ENCODE measurements around the gene CCDC74B.
"Not testable (repeated sequence)": the region's sequence is repeated elsewhere in the genome, so short reads cannot be mapped to it uniquely, and the experiment has no call there.

Gene CCDC74B

DNA sequence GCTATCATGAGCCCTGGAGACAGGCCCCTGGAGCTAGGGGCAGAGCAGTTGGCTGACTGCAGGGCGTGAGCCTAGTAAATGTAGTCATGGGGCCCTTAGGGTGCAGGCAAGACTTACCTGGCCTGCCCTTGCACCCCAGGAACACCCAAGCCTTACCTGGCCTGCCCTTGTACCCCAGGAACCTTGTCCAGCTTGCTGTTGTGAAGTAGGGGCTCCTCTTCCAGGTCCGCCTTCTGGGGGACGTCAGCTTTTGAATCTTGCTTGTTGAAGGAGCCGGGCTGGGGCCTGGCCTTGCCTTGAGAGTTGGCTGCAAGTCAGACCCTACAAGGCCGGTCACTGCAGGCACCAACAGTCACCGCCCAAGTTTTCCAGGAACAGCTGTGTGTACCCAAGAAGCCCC lies 3.9 kb downstream of the CCDC74B start:
- not testable (repeated sequence) for H3K4me3 ChIP-seq (ENCODE audit: low read depth in 1 of 2, low read length in 2 of 2); H3K9ac ChIP-seq (ENCODE audit: low read length); H3K27ac ChIP-seq (ENCODE audit: low read depth, low read length); H3K9me3 ChIP-seq (ENCODE audit: low read length); H3K4me1 ChIP-seq (ENCODE audit: insufficient read depth, low read length); H3K27me3 ChIP-seq (ENCODE audit: control insufficient read depth in 1 of 2, insufficient read depth in 2 of 2, low read length in 2 of 2); H3K36me3 ChIP-seq (ENCODE audit: insufficient read depth, low read length)

DNA sequence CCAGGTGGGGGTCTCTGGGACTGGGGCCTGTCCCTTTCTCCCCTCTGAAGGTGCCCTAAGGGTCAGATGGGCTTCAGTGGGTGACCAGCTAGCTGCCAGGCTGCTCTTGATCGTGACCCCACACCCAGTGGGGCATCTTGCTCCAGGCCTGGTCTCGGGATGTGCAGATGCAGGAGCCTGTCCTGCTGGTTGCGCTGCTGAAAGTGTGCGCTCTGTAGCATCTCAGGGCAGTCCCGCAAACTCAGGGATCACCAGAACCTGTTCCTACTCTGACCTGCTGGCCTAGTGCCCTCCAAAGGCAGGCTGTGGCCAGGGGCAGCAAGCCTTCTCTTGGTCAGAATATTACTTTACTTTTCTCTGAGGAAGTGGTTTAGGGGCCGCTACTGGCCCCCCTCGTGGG lies 4.4 kb downstream of the CCDC74B start:
- not testable (repeated sequence) for H3K4me3 ChIP-seq (ENCODE audit: low read depth in 1 of 2, low read length in 2 of 2); H3K27ac ChIP-seq (ENCODE audit: low read depth, low read length); H3K27me3 ChIP-seq (ENCODE audit: control insufficient read depth in 1 of 2, insufficient read depth in 2 of 2, low read length in 2 of 2); H3K9me3 ChIP-seq (ENCODE audit: low read length); H3K9ac ChIP-seq (ENCODE audit: low read length); H3K36me3 ChIP-seq (ENCODE audit: insufficient read depth, low read length); H3K4me1 ChIP-seq (ENCODE audit: insufficient read depth, low read length)

- not testable (repeated sequence) for H3K27me3 ChIP-seq (ENCODE audit: control insufficient read depth in 1 of 2, insufficient read depth in 2 of 2, low read length in 2 of 2); H3K36me3 ChIP-seq (ENCODE audit: insufficient read depth, low read length); H3K9me3 ChIP-seq (ENCODE audit: low read length); H3K4me1 ChIP-seq (ENCODE audit: insufficient read depth, low read length); H3K4me3 ChIP-seq (ENCODE audit: low read depth in 1 of 2, low read length in 2 of 2); H3K27ac ChIP-seq (ENCODE audit: low read depth, low read length); H3K9ac ChIP-seq (ENCODE audit: low read length)
Observed at GRCh38 chr2:130139331-130140280, 5.3 kb downstream of the CCDC74B start.

DNA sequence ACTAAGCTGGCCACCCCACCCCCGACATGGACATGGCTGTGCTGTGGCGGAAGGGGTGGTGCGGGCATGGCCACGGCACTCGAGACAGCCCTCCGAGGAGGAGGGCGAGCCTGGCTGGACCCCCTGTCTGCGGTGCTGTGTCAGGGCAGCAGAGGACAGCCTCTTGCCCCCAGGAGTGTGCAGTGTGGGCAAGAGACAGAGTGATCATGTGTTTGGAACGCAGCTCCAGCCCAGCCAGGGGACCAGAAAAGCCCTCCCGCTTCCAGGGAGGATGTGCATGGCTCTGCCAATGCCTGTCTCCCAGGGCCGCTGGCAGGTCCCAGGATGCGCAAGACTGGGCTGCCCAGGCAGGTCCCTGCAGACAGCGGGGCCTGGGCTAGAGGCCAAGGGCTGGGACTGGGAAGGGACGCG lies 6.1 kb downstream of the CCDC74B start:
- H3K4me3 ChIP-seq (ENCODE audit: low read depth in 1 of 2, low read length in 2 of 2); H3K27me3 ChIP-seq (ENCODE audit: control insufficient read depth in 1 of 2, insufficient read depth in 2 of 2, low read length in 2 of 2); H3K9me3 ChIP-seq (ENCODE audit: low read length); H3K27ac ChIP-seq (ENCODE audit: low read depth, low read length); H3K4me1 ChIP-seq (ENCODE audit: insufficient read depth, low read length); H3K9ac ChIP-seq (ENCODE audit: low read length); H3K36me3 ChIP-seq (ENCODE audit: insufficient read depth, low read length): not testable (repeated sequence)

DNA sequence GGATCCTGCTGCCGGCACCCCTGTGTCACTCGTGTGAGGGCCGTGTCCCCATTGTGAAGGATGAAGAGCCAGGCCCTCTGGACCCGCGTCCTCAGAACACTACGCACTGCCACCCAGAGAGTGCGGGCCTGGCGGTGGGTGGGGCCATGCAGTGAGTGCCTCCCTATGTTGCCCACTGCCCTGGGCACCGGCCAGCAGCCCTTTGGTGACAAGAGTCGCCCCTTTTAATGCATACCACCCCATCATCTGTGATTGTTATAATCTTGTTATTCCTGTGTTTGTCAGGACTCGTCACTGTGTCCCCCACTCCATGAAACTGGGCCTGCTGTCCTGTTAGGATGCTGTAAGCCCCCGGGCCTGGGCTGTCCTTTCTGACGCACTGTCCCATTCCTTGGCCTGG lies 6.6 kb downstream of the CCDC74B start:
- not testable (repeated sequence) for H3K27me3 ChIP-seq (ENCODE audit: control insufficient read depth in 1 of 2, insufficient read depth in 2 of 2, low read length in 2 of 2); H3K27ac ChIP-seq (ENCODE audit: low read depth, low read length); H3K36me3 ChIP-seq (ENCODE audit: insufficient read depth, low read length); H3K9ac ChIP-seq (ENCODE audit: low read length); H3K4me3 ChIP-seq (ENCODE audit: low read depth in 1 of 2, low read length in 2 of 2); H3K9me3 ChIP-seq (ENCODE audit: low read length); H3K4me1 ChIP-seq (ENCODE audit: insufficient read depth, low read length)

DNA sequence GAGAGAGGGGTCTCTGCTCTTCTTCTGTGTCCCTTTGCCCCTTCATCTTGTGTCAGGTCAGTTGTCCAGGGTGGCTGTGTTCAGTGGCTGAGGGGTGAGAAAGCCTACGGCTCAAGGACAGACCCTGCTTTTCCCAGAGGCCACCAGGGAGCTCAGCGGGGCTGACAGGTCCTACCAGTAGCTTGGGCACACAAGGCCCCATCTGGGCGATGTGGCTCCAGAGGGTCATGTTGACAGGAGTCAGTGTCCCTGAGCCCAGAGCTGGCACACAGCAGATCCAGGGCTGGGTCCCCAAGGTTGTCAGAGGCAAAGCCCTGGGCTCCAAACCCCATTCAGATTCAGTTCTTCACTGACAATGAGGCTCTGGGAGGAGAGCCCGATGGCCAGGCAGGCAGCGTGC lies 7.8 kb downstream of the CCDC74B start:
- H3K27me3 ChIP-seq (ENCODE audit: control insufficient read depth in 1 of 2, insufficient read depth in 2 of 2, low read length in 2 of 2); H3K4me1 ChIP-seq (ENCODE audit: insufficient read depth, low read length); H3K4me3 ChIP-seq (ENCODE audit: low read depth in 1 of 2, low read length in 2 of 2); H3K9me3 ChIP-seq (ENCODE audit: low read length); H3K27ac ChIP-seq (ENCODE audit: low read depth, low read length); H3K9ac ChIP-seq (ENCODE audit: low read length); H3K36me3 ChIP-seq (ENCODE audit: insufficient read depth, low read length): not testable (repeated sequence)

GRCh38 chr2:130136546-130136945 lies 8.4 kb downstream of the CCDC74B start:
- not testable (repeated sequence) for H3K4me3 ChIP-seq (ENCODE audit: low read depth in 1 of 2, low read length in 2 of 2); H3K27ac ChIP-seq (ENCODE audit: low read depth, low read length); H3K9ac ChIP-seq (ENCODE audit: low read length); H3K4me1 ChIP-seq (ENCODE audit: insufficient read depth, low read length); H3K36me3 ChIP-seq (ENCODE audit: insufficient read depth, low read length); H3K9me3 ChIP-seq (ENCODE audit: low read length); H3K27me3 ChIP-seq (ENCODE audit: control insufficient read depth in 1 of 2, insufficient read depth in 2 of 2, low read length in 2 of 2)

DNA sequence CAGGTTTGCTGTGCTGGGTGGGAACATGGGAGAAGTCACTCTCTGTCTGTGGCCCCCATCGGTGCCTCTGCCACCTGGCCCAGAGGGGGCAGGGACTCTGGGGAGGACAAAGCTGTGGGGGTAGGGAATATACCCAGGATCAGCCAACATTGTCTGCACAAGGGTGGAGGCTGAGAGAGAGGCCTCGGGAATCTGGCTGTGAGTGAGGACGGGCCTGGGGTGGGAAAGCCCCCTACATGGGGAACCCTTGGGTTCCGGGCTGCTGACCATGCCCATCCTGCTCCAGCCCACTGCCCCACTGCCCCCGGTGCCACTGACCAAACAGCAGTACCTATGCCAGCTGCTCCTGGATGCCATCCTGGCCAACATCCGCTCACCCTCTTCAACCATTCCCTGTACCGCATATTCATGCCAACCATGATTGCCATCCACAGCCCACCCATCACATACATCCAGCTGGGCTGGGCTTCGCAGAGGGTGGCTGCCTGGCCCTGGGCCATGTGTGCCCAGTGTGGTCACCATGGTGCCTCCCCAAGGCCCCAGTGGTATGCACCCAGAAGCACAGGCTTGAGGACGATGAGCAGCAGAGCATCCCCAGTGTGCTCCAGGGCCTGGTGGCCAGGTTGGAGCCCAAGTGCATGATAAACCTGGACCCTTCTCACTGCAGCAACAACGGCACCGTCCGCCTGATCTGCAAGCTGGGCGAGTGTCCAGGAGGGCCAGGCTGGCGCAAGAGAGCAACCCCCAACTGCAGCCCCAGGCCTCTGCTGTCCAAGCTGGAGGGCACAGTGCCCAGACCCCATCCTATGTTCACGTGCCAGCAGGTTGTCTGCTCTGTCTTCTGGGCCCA lies 9.0 kb downstream of the CCDC74B start:
- H3K9me3 ChIP-seq (ENCODE audit: low read length): no peaks in the 10 kb centered on the region
- no peak overlapping the region for H3K9ac ChIP-seq (ENCODE audit: low read length)
- no peaks in the 10 kb centered on the region for H3K4me1 ChIP-seq (ENCODE audit: insufficient read depth, low read length)
- no peak overlapping the region for H3K4me3 ChIP-seq (ENCODE audit: low read depth in 1 of 2, low read length in 2 of 2)
- no peaks in the 10 kb centered on the region for H3K27me3 ChIP-seq (ENCODE audit: control insufficient read depth in 1 of 2, insufficient read depth in 2 of 2, low read length in 2 of 2)
- H3K36me3 ChIP-seq (ENCODE audit: insufficient read depth, low read length): no peaks in the 10 kb centered on the region
- H3K27ac ChIP-seq (ENCODE audit: low read depth, low read length): no peak overlapping the region

DNA sequence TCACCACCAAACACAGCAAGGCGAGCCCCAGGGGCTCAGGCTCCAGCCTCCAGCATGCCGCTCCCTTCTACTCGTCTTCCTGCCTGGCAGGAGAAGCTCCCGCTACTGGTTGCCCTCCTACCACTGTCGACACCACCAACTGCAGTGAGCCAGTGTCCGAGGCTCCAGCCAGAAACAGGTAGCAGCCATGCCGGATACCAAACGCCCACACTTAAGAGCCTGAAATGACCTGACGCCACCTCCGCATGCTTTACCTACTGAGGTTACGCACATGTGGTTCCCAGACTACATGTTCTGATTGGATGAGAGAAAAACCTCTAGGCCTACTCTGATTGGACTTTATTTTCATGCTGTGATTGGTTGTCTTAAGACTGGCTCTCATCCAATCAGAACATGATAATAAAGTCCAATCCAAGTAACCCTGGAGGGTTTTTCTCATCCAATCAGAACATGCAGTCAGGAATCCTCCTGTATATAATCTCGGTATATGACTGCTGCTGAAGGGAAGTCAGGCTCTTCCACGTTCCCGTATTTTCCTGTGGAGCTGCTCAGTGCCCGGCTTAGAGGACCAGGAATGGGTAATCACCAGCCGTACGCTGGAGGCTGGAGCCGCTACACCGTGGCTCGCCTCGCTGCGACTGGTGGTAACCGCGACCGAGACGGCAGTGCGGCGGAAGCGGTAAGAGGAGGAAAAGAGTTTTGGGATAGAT lies 15.6 kb downstream of the CCDC74B start, which contains the start of gene POTEF:
Gene POTEF, minus strand, starts transcription at position 103 of the 710 bp plus-strand sequence. CDS start 8,707 bp downstream, outside the sequence.
- not testable (repeated sequence) for H3K9me3 ChIP-seq (ENCODE audit: low read length); H3K4me1 ChIP-seq (ENCODE audit: insufficient read depth, low read length); H3K9ac ChIP-seq (ENCODE audit: low read length); H3K36me3 ChIP-seq (ENCODE audit: insufficient read depth, low read length); H3K27me3 ChIP-seq (ENCODE audit: control insufficient read depth in 1 of 2, insufficient read depth in 2 of 2, low read length in 2 of 2); H3K27ac ChIP-seq (ENCODE audit: low read depth, low read length); H3K4me3 ChIP-seq (ENCODE audit: low read depth in 1 of 2, low read length in 2 of 2)

GRCh38 chr2:130128464-130128863 lies 16.4 kb downstream of the CCDC74B start:
- not testable (repeated sequence) for H3K4me3 ChIP-seq (ENCODE audit: low read depth in 1 of 2, low read length in 2 of 2); H3K27me3 ChIP-seq (ENCODE audit: control insufficient read depth in 1 of 2, insufficient read depth in 2 of 2, low read length in 2 of 2); H3K9me3 ChIP-seq (ENCODE audit: low read length); H3K4me1 ChIP-seq (ENCODE audit: insufficient read depth, low read length); H3K9ac ChIP-seq (ENCODE audit: low read length); H3K27ac ChIP-seq (ENCODE audit: low read depth, low read length); H3K36me3 ChIP-seq (ENCODE audit: insufficient read depth, low read length)

DNA sequence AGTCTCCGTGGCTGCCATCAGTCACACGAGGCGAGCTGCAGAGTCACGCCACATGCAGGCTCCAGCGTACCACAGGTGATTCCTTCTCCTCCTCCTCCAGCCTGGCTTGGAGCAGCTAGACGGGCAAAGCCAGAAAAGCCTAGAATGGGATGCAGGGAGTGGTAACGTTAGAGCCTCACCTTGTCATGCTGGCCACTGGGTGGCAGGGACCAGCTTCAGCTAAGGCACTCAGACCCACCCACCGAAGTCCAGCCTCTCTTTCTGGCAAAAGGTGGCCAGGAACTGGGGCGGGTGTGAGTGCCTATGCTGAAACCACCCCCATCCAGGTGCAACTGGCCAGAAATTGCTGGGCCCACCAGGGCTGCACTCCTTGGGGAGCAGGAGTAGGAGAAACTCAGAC lies 17.2 kb downstream of the CCDC74B start:
- H3K9me3 ChIP-seq (ENCODE audit: low read length); H3K27me3 ChIP-seq (ENCODE audit: control insufficient read depth in 1 of 2, insufficient read depth in 2 of 2, low read length in 2 of 2); H3K4me1 ChIP-seq (ENCODE audit: insufficient read depth, low read length); H3K9ac ChIP-seq (ENCODE audit: low read length); H3K27ac ChIP-seq (ENCODE audit: low read depth, low read length); H3K36me3 ChIP-seq (ENCODE audit: insufficient read depth, low read length); H3K4me3 ChIP-seq (ENCODE audit: low read depth in 1 of 2, low read length in 2 of 2): not testable (repeated sequence)
